Neural progenitor cell (in vitro differentiated cells): ENCODE results near the gene AMACR. TPM values are rescaled to one million over a fixed set of nuclear protein-coding genes. Genes with fewer than 3 reads are reported as not detected.

ENCODE experiments used
- DNase-seq: peaks from one replicate; pipeline ENCODE4 v3.0.0-alpha.2; 2016; ENCODE audit warnings: low spot score
- H2AFZ ChIP-seq: fragments of 200-600 bp; sonication (generic); replicated peaks from 2 replicates; pipeline ENCODE4 v1.6.1; 2016; ENCODE audit warnings: antibody characterized with exemption
- H3F3A ChIP-seq: fragments of 200-600 bp; sonication (generic); 2 replicates; pipeline ENCODE4 v1.6.1; 2016; ENCODE audit warnings: antibody characterized with exemption, low read depth
- H3K27ac ChIP-seq: fragments of 200-600 bp; sonication (generic); 2 replicates; pipeline ENCODE4 v1.5.1; 2016; ENCODE audit warnings: mild to moderate bottlenecking
- H3K27me3 ChIP-seq: fragments of 200-600 bp; sonication (generic); 2 replicates; pipeline ENCODE4 v1.6.1; 2016; ENCODE audit warnings: mild to moderate bottlenecking, moderate library complexity
- H3K36me3 ChIP-seq: fragments of 200-600 bp; sonication (generic); 2 replicates; pipeline ENCODE4 v1.5.1; 2016
- H3K4me1 ChIP-seq: fragments of 200-600 bp; sonication (generic); 2 replicates; pipeline ENCODE4 v1.6.1; 2016; ENCODE audit warnings: mixed run types
- H3K4me2 ChIP-seq: fragments of 200-600 bp; sonication (generic); 2 replicates; pipeline ENCODE4 v1.6.1; 2016
- H3K4me3 ChIP-seq: fragments of 200-600 bp; sonication (generic); 2 replicates; pipeline ENCODE4 v1.5.1; 2016
- H3K79me2 ChIP-seq: fragments of 200-600 bp; sonication (generic); 2 replicates; pipeline ENCODE4 v1.6.1; 2016; ENCODE audit warnings: low read depth
- H3K9ac ChIP-seq: fragments of 200-600 bp; sonication (generic); 2 replicates; pipeline ENCODE4 v1.6.1; 2016
- H3K9me3 ChIP-seq: fragments of 200-600 bp; sonication (generic); 2 replicates; pipeline ENCODE4 v1.5.1; 2016; ENCODE audit warnings: low read depth
- H4K20me1 ChIP-seq: fragments of 200-600 bp; sonication (generic); 2 replicates; pipeline ENCODE4 v1.6.1; 2016; ENCODE audit warnings: low read depth
- H3K27ac Mint-ChIP-seq: 3 replicates; pipeline ENCODE4 v1.8.0; 2021; ENCODE audit warnings: mixed read lengths
- H3K27me3 Mint-ChIP-seq: 2 replicates; pipeline ENCODE4 v1.8.0; 2022; ENCODE audit warnings: low read depth, mild to moderate bottlenecking, inconsistent platforms, moderate library complexity, mixed read lengths; ENCODE audit not compliant: insufficient read depth
- H3K36me3 Mint-ChIP-seq: 3 replicates; pipeline ENCODE4 v1.8.0; 2021; ENCODE audit warnings: mixed read lengths
- H3K4me1 Mint-ChIP-seq: 3 replicates; pipeline ENCODE4 v1.8.0; 2021; ENCODE audit warnings: mixed read lengths
- H3K4me3 Mint-ChIP-seq: 3 replicates; pipeline ENCODE4 v1.8.0; 2021; ENCODE audit warnings: mild to moderate bottlenecking, moderate library complexity, mixed read lengths
- H3K9me3 Mint-ChIP-seq: 3 replicates; pipeline ENCODE4 v1.8.0; 2020; ENCODE audit warnings: mixed read lengths
- EZH2 ChIP-seq: fragments of 200-600 bp; sonication (generic); IDR thresholded peaks from 2 replicates; pipeline ENCODE4 v1.6.1; 2017; ENCODE audit warnings: antibody characterized with exemption, mild to moderate bottlenecking, moderate library complexity
- EZH2phosphoT487 ChIP-seq: fragments of 200-600 bp; sonication (generic); IDR thresholded peaks from 2 replicates; pipeline ENCODE4 v1.6.1; 2017; ENCODE audit warnings: antibody characterized with exemption
- total RNA-seq: library from RNA; depleted of rRNA; stranded (reverse); fragments of >200 nt; gene quantifications from 2 replicates; pipeline ENCODE4 v1.2.3, GENCODE V29; 2015; ENCODE audit warnings: low replicate concordance
- TF ChIP-seq, protein P1 (sequence below): fragments of 200-600 bp; sonication (generic); IDR thresholded peaks from 2 replicates; pipeline ENCODE4 v1.5.1; 2017; ENCODE audit warnings: antibody characterized with exemption, mild to moderate bottlenecking

Gene AMACR
- total RNA-seq, 1 donor from 2014 or later: 14.9 TPM

DNA sequence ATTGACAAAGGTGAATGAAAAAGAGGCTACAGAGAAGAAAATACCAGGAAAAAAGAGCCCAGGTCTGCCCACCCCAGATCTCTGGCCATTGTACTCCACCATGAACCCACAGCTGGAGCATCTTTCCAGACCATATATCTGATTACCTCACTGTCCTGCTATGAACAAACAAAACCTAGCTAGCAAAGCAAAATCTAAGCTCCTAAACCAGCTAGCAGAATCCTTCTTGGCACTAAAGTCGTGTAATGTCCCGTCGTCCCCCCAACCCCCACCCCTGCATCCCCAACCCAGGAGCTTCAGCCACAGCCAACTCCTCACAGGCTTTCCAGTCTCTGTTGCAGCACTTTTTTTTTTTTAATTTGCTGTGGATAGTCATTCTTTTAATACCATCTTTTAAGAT, 32.6 kb upstream of the AMACR start:
- Histone ChIP-seq H2AFZ (no peak overlapping the region), H3K9ac (no peak overlapping the region), H3K36me3 (no peaks in the 10 kb centered on the region), H3K4me2 (no peak overlapping the region), H3K27me3 (no peaks in the 10 kb centered on the region), H4K20me1 (no peaks in the 10 kb centered on the region), H3K9me3 (no peaks in the 10 kb centered on the region), H3F3A (no peaks in the 10 kb centered on the region), H3K4me1 (peaks cover 22% of the 10 kb centered on the region), H3K79me2 (no peaks in the 10 kb centered on the region), H3K4me3 (no peak overlapping the region), H3K27ac (no peak overlapping the region)
- Mint-ChIP-seq H3K9me3 (peaks cover 5% of the 10 kb centered on the region), H3K27me3 (peaks cover 3% of the 10 kb centered on the region), H3K4me1 (peaks cover 17% of the 10 kb centered on the region), H3K27ac (no peak overlapping the region), H3K36me3 (no peaks in the 10 kb centered on the region), H3K4me3 (no peak overlapping the region)
- TF ChIP-seq, protein P1, sequence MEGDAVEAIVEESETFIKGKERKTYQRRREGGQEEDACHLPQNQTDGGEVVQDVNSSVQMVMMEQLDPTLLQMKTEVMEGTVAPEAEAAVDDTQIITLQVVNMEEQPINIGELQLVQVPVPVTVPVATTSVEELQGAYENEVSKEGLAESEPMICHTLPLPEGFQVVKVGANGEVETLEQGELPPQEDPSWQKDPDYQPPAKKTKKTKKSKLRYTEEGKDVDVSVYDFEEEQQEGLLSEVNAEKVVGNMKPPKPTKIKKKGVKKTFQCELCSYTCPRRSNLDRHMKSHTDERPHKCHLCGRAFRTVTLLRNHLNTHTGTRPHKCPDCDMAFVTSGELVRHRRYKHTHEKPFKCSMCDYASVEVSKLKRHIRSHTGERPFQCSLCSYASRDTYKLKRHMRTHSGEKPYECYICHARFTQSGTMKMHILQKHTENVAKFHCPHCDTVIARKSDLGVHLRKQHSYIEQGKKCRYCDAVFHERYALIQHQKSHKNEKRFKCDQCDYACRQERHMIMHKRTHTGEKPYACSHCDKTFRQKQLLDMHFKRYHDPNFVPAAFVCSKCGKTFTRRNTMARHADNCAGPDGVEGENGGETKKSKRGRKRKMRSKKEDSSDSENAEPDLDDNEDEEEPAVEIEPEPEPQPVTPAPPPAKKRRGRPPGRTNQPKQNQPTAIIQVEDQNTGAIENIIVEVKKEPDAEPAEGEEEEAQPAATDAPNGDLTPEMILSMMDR: no peak
- TF ChIP-seq EZH2phosphoT487 (no peak), EZH2 (no peak)
- no peak for DNase-seq

DNA sequence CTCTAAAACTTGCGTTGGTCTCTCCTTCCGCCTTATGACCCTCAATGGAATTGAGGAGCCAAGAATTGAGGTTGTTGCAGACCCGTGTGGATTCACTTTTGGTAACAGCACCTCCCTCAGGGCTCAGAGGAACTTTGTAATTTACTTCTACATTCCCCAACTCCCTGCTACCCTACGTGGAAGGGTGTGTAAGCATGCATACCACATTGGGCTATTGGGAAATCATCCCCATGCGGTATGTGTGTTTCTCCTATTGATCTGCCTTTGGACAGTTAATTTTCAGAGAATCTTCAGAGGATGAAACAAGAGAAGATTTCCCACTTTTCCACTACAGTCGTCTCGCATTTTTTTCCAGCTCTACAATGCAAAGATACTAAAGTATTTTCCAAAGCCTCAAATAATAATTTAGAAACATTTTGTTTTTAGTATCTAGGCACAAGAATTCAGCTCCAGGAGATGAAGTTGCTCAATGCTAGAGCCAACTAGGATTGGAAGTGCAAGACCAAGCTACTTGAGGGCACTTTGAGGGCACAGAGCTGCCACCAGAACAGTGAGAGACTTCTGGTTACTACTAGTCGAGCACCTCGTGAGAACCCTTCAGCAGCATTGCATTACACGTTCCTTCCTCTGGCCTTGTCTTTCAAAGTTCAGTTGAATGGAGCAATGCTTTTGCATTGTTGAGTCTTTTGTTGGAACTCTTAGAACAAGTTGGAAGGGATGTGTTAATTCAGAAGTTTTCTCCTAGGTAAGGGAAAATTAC, 31.7 kb upstream of the AMACR start:
- Histone ChIP-seq H3K36me3 (no peaks in the 10 kb centered on the region), H3F3A (no peaks in the 10 kb centered on the region), H4K20me1 (no peaks in the 10 kb centered on the region), H3K27me3 (no peaks in the 10 kb centered on the region), H2AFZ (no peak overlapping the region), H3K9me3 (no peaks in the 10 kb centered on the region), H3K4me2 (no peak overlapping the region), H3K4me1 (peaks cover 22% of the 10 kb centered on the region), H3K79me2 (no peaks in the 10 kb centered on the region), H3K9ac (no peak overlapping the region), H3K4me3 (no peak overlapping the region), H3K27ac (no peak overlapping the region)
- TF ChIP-seq EZH2phosphoT487: no peak
- TF ChIP-seq EZH2: no peak
- TF ChIP-seq, protein P1: no peak
- peaks cover 5% of the 10 kb centered on the region for H3K9me3 Mint-ChIP-seq
- peaks cover 17% of the 10 kb centered on the region for H3K4me1 Mint-ChIP-seq
- H3K36me3 Mint-ChIP-seq: peaks cover 2% of the 10 kb centered on the region
- peaks cover 3% of the 10 kb centered on the region for H3K27me3 Mint-ChIP-seq
- no peak for DNase-seq
- H3K27ac Mint-ChIP-seq: no peak overlapping the region
- no peak overlapping the region for H3K4me3 Mint-ChIP-seq

DNA sequence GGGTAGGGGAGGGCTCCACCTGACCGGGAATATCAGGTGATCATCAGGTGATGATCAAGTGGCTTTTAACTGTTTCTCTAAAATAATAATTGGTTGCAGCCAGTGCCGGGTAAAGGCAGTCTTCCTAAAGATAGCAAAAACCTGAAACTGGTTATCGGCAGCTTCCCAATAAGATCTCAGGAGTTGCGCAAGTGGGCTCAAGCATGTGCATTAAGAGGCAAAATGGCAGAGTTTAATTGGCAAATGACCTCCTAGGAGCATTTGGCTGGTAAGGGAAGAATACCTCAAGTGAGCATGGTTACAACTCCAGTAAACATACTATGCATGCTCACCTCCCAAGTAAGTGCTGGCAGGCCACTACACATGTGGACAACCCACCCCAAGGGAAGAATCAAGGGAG, 31.0 kb upstream of the AMACR start:
- Histone ChIP-seq H3K9me3 (no peaks in the 10 kb centered on the region), H3K36me3 (no peaks in the 10 kb centered on the region)

More for the DNA sequence above, 31.0 kb upstream of the AMACR start:
- Mint-ChIP-seq H3K27me3 (peaks cover 3% of the 10 kb centered on the region), H3K27ac (no peak overlapping the region), H3K4me3 (no peak overlapping the region), H3K36me3 (peaks cover 2% of the 10 kb centered on the region), H3K9me3 (peaks cover 5% of the 10 kb centered on the region), H3K4me1 (peaks cover 17% of the 10 kb centered on the region)
- Histone ChIP-seq H3F3A (no peaks in the 10 kb centered on the region), H3K27me3 (no peaks in the 10 kb centered on the region), H3K79me2 (no peaks in the 10 kb centered on the region), H3K27ac (no peak overlapping the region), H4K20me1 (no peaks in the 10 kb centered on the region), H2AFZ (no peak overlapping the region), H3K4me1 (peaks cover 22% of the 10 kb centered on the region), H3K9ac (no peak overlapping the region), H3K4me2 (no peak overlapping the region), H3K4me3 (no peak overlapping the region)
- TF ChIP-seq, protein P1: no peak
- TF ChIP-seq EZH2phosphoT487 (no peak), EZH2 (no peak)
- DNase-seq: no peak
